Neural progenitor cell (in vitro differentiated cells): ENCODE results near the gene SIAE. TPM values are rescaled to one million over a fixed set of nuclear protein-coding genes. Genes with fewer than 3 reads are reported as not detected.
A peak's percentile ranks its signal among the peaks of the same experiment; 100 is the strongest.

Experiments used
- DNase-seq: peaks from one replicate; pipeline ENCODE4 v3.0.0-alpha.2; 2016; ENCODE audit warnings: low spot score
- H2AFZ ChIP-seq: fragments of 200-600 bp; sonication (generic); replicated peaks from 2 replicates; pipeline ENCODE4 v1.6.1; 2016; ENCODE audit warnings: antibody characterized with exemption
- H3F3A ChIP-seq: fragments of 200-600 bp; sonication (generic); 2 replicates; pipeline ENCODE4 v1.6.1; 2016; ENCODE audit warnings: antibody characterized with exemption, low read depth
- H3K27ac ChIP-seq: fragments of 200-600 bp; sonication (generic); 2 replicates; pipeline ENCODE4 v1.5.1; 2016; ENCODE audit warnings: mild to moderate bottlenecking
- H3K27me3 ChIP-seq: fragments of 200-600 bp; sonication (generic); 2 replicates; pipeline ENCODE4 v1.6.1; 2016; ENCODE audit warnings: mild to moderate bottlenecking, moderate library complexity
- H3K36me3 ChIP-seq: fragments of 200-600 bp; sonication (generic); 2 replicates; pipeline ENCODE4 v1.5.1; 2016
- H3K4me1 ChIP-seq: fragments of 200-600 bp; sonication (generic); 2 replicates; pipeline ENCODE4 v1.6.1; 2016; ENCODE audit warnings: mixed run types
- H3K4me2 ChIP-seq: fragments of 200-600 bp; sonication (generic); 2 replicates; pipeline ENCODE4 v1.6.1; 2016
- H3K4me3 ChIP-seq: fragments of 200-600 bp; sonication (generic); 2 replicates; pipeline ENCODE4 v1.5.1; 2016
- H3K79me2 ChIP-seq: fragments of 200-600 bp; sonication (generic); 2 replicates; pipeline ENCODE4 v1.6.1; 2016; ENCODE audit warnings: low read depth
- H3K9ac ChIP-seq: fragments of 200-600 bp; sonication (generic); 2 replicates; pipeline ENCODE4 v1.6.1; 2016
- H3K9me3 ChIP-seq: fragments of 200-600 bp; sonication (generic); 2 replicates; pipeline ENCODE4 v1.5.1; 2016; ENCODE audit warnings: low read depth
- H4K20me1 ChIP-seq: fragments of 200-600 bp; sonication (generic); 2 replicates; pipeline ENCODE4 v1.6.1; 2016; ENCODE audit warnings: low read depth
- H3K27ac Mint-ChIP-seq: 3 replicates; pipeline ENCODE4 v1.8.0; 2021; ENCODE audit warnings: mixed read lengths
- H3K27me3 Mint-ChIP-seq: 2 replicates; pipeline ENCODE4 v1.8.0; 2022; ENCODE audit warnings: low read depth, mild to moderate bottlenecking, inconsistent platforms, moderate library complexity, mixed read lengths; ENCODE audit not compliant: insufficient read depth
- H3K36me3 Mint-ChIP-seq: 3 replicates; pipeline ENCODE4 v1.8.0; 2021; ENCODE audit warnings: mixed read lengths
- H3K4me1 Mint-ChIP-seq: 3 replicates; pipeline ENCODE4 v1.8.0; 2021; ENCODE audit warnings: mixed read lengths
- H3K4me3 Mint-ChIP-seq: 3 replicates; pipeline ENCODE4 v1.8.0; 2021; ENCODE audit warnings: mild to moderate bottlenecking, moderate library complexity, mixed read lengths
- H3K9me3 Mint-ChIP-seq: 3 replicates; pipeline ENCODE4 v1.8.0; 2020; ENCODE audit warnings: mixed read lengths
- EZH2 ChIP-seq: fragments of 200-600 bp; sonication (generic); IDR thresholded peaks from 2 replicates; pipeline ENCODE4 v1.6.1; 2017; ENCODE audit warnings: antibody characterized with exemption, mild to moderate bottlenecking, moderate library complexity
- EZH2phosphoT487 ChIP-seq: fragments of 200-600 bp; sonication (generic); IDR thresholded peaks from 2 replicates; pipeline ENCODE4 v1.6.1; 2017; ENCODE audit warnings: antibody characterized with exemption
- total RNA-seq: library from RNA; depleted of rRNA; stranded (reverse); fragments of >200 nt; gene quantifications from 2 replicates; pipeline ENCODE4 v1.2.3, GENCODE V29; 2015; ENCODE audit warnings: low replicate concordance
- TF ChIP-seq, protein P1 (sequence below): fragments of 200-600 bp; sonication (generic); IDR thresholded peaks from 2 replicates; pipeline ENCODE4 v1.5.1; 2017; ENCODE audit warnings: antibody characterized with exemption, mild to moderate bottlenecking

SIAE gene
- total RNA-seq, 1 donor from 2014 or later = 3.6 TPM

DNA sequence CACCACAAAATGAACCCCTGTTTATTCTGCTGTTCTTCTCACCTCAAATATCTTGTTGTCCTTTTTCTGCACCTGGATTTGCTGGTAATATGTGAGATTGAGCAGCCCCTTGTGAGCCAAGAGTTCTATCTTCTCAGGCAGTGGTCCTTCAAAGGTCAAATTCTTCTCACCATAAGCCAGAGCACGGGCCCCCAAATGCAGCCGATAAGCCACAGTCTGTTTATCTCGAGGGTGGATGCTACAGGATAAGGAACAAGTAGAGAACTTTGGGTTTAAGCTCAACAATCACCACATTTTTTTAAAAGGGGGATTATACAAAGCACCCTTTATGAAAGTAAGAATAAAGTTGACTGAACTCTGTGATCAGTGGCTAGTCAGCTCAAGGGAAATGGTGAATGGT, 35.0 kb downstream of the SIAE start:
- TF ChIP-seq, protein P1, sequence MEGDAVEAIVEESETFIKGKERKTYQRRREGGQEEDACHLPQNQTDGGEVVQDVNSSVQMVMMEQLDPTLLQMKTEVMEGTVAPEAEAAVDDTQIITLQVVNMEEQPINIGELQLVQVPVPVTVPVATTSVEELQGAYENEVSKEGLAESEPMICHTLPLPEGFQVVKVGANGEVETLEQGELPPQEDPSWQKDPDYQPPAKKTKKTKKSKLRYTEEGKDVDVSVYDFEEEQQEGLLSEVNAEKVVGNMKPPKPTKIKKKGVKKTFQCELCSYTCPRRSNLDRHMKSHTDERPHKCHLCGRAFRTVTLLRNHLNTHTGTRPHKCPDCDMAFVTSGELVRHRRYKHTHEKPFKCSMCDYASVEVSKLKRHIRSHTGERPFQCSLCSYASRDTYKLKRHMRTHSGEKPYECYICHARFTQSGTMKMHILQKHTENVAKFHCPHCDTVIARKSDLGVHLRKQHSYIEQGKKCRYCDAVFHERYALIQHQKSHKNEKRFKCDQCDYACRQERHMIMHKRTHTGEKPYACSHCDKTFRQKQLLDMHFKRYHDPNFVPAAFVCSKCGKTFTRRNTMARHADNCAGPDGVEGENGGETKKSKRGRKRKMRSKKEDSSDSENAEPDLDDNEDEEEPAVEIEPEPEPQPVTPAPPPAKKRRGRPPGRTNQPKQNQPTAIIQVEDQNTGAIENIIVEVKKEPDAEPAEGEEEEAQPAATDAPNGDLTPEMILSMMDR = no peak
- TF ChIP-seq EZH2 (no peak), EZH2phosphoT487 (no peak)
- Histone ChIP-seq H3K4me3 (no peak overlapping the region), H3K9ac (no peak overlapping the region), H3K27ac (no peak overlapping the region), H3K4me2 (no peak overlapping the region), H2AFZ (no peak overlapping the region), H3K79me2 (no peaks in the 10 kb centered on the region), H4K20me1 (no peaks in the 10 kb centered on the region), H3K4me1 (no peaks in the 10 kb centered on the region), H3K36me3 (no peaks in the 10 kb centered on the region), H3F3A (no peaks in the 10 kb centered on the region), H3K27me3 (no peaks in the 10 kb centered on the region), H3K9me3 (no peaks in the 10 kb centered on the region)
- H3K9me3 Mint-ChIP-seq = no peaks in the 10 kb centered on the region
- H3K27me3 Mint-ChIP-seq = no peaks in the 10 kb centered on the region
- H3K4me1 Mint-ChIP-seq = no peaks in the 10 kb centered on the region
- H3K36me3 Mint-ChIP-seq = peaks cover 10% of the 10 kb centered on the region
- H3K27ac Mint-ChIP-seq = no peak overlapping the region
- no peak overlapping the region for H3K4me3 Mint-ChIP-seq
- no peak for DNase-seq

DNA sequence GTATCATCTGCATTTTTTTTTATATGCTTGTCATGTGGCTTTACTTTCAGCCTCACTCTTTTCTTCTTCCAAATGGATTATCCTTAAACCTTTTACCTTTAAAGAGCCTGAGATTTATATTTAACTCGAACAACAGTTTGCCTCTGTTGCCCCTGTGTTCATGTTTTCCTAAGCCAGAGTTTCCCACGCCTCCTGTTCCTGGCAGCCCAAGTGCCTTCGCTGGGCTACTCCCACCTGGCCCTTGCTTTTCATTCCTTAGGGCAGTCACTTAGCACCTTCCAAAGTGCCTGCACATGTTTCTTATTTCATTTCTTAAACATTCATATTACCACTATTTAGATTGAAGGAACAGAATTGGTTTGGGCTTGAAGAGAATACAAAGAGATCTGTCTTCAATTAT, 37.6 kb downstream of the SIAE start:
- H3K4me3 ChIP-seq = no peak overlapping the region
- H3K4me2 ChIP-seq = no peak overlapping the region
- no peaks in the 10 kb centered on the region for H3K27me3 ChIP-seq
- H3K27ac Mint-ChIP-seq = no peak overlapping the region
- no peak overlapping the region for H3K9ac ChIP-seq
- H3K9me3 ChIP-seq = no peaks in the 10 kb centered on the region
- H4K20me1 ChIP-seq = no peaks in the 10 kb centered on the region
- H3K36me3 ChIP-seq = no peaks in the 10 kb centered on the region
- no peak for DNase-seq
- TF ChIP-seq EZH2 (no peak), EZH2phosphoT487 (no peak)
- TF ChIP-seq, protein P1 = no peak
- H2AFZ ChIP-seq = no peak overlapping the region
- no peak overlapping the region for H3K27ac ChIP-seq
- H3K4me3 Mint-ChIP-seq = no peak overlapping the region
- H3K9me3 Mint-ChIP-seq = no peaks in the 10 kb centered on the region
- no peaks in the 10 kb centered on the region for H3K79me2 ChIP-seq
- H3K27me3 Mint-ChIP-seq = no peaks in the 10 kb centered on the region
- no peaks in the 10 kb centered on the region for H3K4me1 ChIP-seq
- no peaks in the 10 kb centered on the region for H3K4me1 Mint-ChIP-seq
- H3K36me3 Mint-ChIP-seq = peaks cover 15% of the 10 kb centered on the region
- no peaks in the 10 kb centered on the region for H3F3A ChIP-seq

DNA sequence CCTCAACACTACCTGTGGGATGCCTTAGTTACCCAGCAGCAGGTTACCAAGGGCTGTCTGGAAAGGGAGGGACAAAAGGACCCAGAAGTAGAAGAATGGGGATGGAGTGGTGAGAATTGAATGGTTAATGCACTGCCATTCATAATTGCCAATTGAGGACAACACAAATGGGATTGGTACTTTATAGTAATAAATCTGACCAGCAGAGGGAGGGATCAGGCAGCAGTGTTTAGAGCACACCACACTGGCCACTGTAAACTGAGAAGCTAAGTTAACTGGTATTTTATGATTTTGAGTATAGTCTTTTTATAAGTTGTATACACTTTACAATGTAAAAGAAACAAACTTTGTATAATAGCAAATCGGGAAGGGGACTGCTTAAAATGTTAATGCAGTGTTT, 40.2 kb downstream of the SIAE start:
- Histone ChIP-seq H3K4me2 (no peak overlapping the region), H2AFZ (no peak overlapping the region), H3K9me3 (no peaks in the 10 kb centered on the region), H3K4me1 (no peaks in the 10 kb centered on the region), H3K27me3 (no peaks in the 10 kb centered on the region), H4K20me1 (no peaks in the 10 kb centered on the region), H3K79me2 (no peaks in the 10 kb centered on the region), H3K36me3 (peaks cover 6% of the 10 kb centered on the region), H3K9ac (no peak overlapping the region), H3F3A (no peaks in the 10 kb centered on the region), H3K4me3 (no peak overlapping the region), H3K27ac (no peak overlapping the region)
- no peaks in the 10 kb centered on the region for H3K27me3 Mint-ChIP-seq
- H3K4me1 Mint-ChIP-seq = no peaks in the 10 kb centered on the region
- no peak overlapping the region for H3K4me3 Mint-ChIP-seq
- no peak for DNase-seq
- TF ChIP-seq EZH2phosphoT487 = no peak
- TF ChIP-seq, protein P1 = peak; percentile 18
- no peaks in the 10 kb centered on the region for H3K9me3 Mint-ChIP-seq
- H3K36me3 Mint-ChIP-seq = peaks cover 19% of the 10 kb centered on the region
- no peak overlapping the region for H3K27ac Mint-ChIP-seq
